Liver (tissue), 9 donors: ENCODE data around the gene ZRSR2. TPM values are rescaled to one million over a fixed set of nuclear protein-coding genes. Genes with fewer than 3 reads are reported as not detected.

ENCODE experiments used
- DNase-seq: peaks from one replicate; pipeline ENCODE4 v3.0.0-alpha.2; 2017; ENCODE audit warnings: low spot score
- H3K27ac ChIP-seq, 2 donors: one replicate each; pipeline ENCODE4 v1.7.0; 2013; ENCODE audit warnings: inconsistent platforms in 2 of 2, low read length in 2 of 2, control low read depth in 1 of 2, low read depth in 1 of 2, mild to moderate bottlenecking in 1 of 2
- H3K27me3 ChIP-seq, 4 donors: one replicate each; pipeline versions ENCODE4 v1.6.1 to v1.7.0; 2013; ENCODE audit warnings: low read length in 3 of 4, inconsistent platforms in 1 of 4, mild to moderate bottlenecking in 1 of 4, moderate library complexity in 1 of 4; ENCODE audit not compliant: control insufficient read depth in 4 of 4, insufficient read depth in 4 of 4
- H3K36me3 ChIP-seq, 4 donors: one replicate each; pipeline versions ENCODE4 v1.6.1 to v1.7.0; 2013; ENCODE audit warnings: low read length in 3 of 4, mild to moderate bottlenecking in 3 of 4, low read depth in 1 of 4, moderate library complexity in 1 of 4; ENCODE audit not compliant: control insufficient read depth in 4 of 4, insufficient read depth in 3 of 4
- H3K4me1 ChIP-seq, 4 donors: one replicate each; pipeline versions ENCODE4 v1.6.1 to v1.7.0; 2013; ENCODE audit warnings: low read length in 3 of 4, mild to moderate bottlenecking in 3 of 4, moderate library complexity in 1 of 4; ENCODE audit not compliant: control insufficient read depth in 4 of 4, insufficient read depth in 4 of 4
- H3K4me3 ChIP-seq, 3 donors: one replicate each; pipeline versions ENCODE4 v1.6.1 to v1.7.0; 2013; ENCODE audit warnings: low read length in 3 of 3, control low read depth in 1 of 3, low read depth in 1 of 3, mild to moderate bottlenecking in 1 of 3
- H3K9ac ChIP-seq, 2 donors: one replicate each; pipeline ENCODE4 v1.7.0; 2013; ENCODE audit warnings: low read length in 2 of 2, mild to moderate bottlenecking in 2 of 2, moderate library complexity in 2 of 2, control low read depth in 1 of 2, low read depth in 1 of 2
- H3K9me3 ChIP-seq, 4 donors: one replicate each; pipeline versions ENCODE4 v1.6.1 to v1.7.0; 2013; ENCODE audit warnings: low read length in 3 of 4; ENCODE audit not compliant: control insufficient read depth in 4 of 4
- ATF3 ChIP-seq: IDR thresholded peaks from 2 replicates; pipeline ENCODE4 v1.6.1; 2016; ENCODE audit warnings: antibody characterized with exemption
- CTCF ChIP-seq: fragments of 150-350 bp; IDR thresholded peaks from 2 replicates; pipeline ENCODE4 v1.5.1; 2017; ENCODE audit warnings: improper control_type of control experiment, low read depth, low read length; ENCODE audit not compliant: missing input control
- EGR1 ChIP-seq, 2 donors: IDR thresholded peaks; 2 replicates each; pipeline ENCODE4 v1.6.1; 2016 to 2018; ENCODE audit warnings: antibody characterized with exemption in 2 of 2, low read depth in 2 of 2
- FOXA1 ChIP-seq: IDR thresholded peaks from 2 replicates; pipeline ENCODE4 v1.6.1; 2016; ENCODE audit warnings: antibody characterized with exemption
- FOXA2 ChIP-seq: IDR thresholded peaks from 2 replicates; pipeline ENCODE4 v1.6.1; 2016; ENCODE audit warnings: antibody characterized with exemption
- GABPA ChIP-seq, 2 donors: IDR thresholded peaks in 1 of 2; conservative IDR thresholded peaks in 1 of 2; 2 replicates each; pipeline ENCODE4 v1.6.1; 2016; ENCODE audit warnings: antibody characterized with exemption in 2 of 2, mild to moderate bottlenecking in 1 of 2, moderate library complexity in 1 of 2
- HNF4A ChIP-seq, 2 donors: conservative IDR thresholded peaks; 2 replicates each; pipeline ENCODE4 v1.6.1; 2016; ENCODE audit warnings: antibody characterized with exemption in 2 of 2, mild to moderate bottlenecking in 2 of 2
- HNF4G ChIP-seq: IDR thresholded peaks from 2 replicates; pipeline ENCODE4 v1.6.1; 2016; ENCODE audit warnings: antibody characterized with exemption
- JUND ChIP-seq, 2 donors: IDR thresholded peaks; 2 replicates each; pipeline ENCODE4 v1.6.1; 2016; ENCODE audit warnings: antibody characterized with exemption in 2 of 2
- MAX ChIP-seq: IDR thresholded peaks from 2 replicates; pipeline ENCODE4 v1.6.1; 2016; ENCODE audit warnings: antibody characterized with exemption
- NR2F2 ChIP-seq: IDR thresholded peaks from 2 replicates; pipeline ENCODE4 v1.6.1; 2016; ENCODE audit warnings: antibody characterized with exemption
- RAD21 ChIP-seq, 2 donors: IDR thresholded peaks; 2 replicates each; pipeline ENCODE4 v1.6.1; 2016; ENCODE audit warnings: antibody characterized with exemption in 2 of 2, mild to moderate bottlenecking in 2 of 2
- REST ChIP-seq: IDR thresholded peaks from 2 replicates; pipeline ENCODE4 v1.6.1; 2016; ENCODE audit warnings: antibody characterized with exemption, mild to moderate bottlenecking
- RXRA ChIP-seq, 2 donors: IDR thresholded peaks; 2 replicates each; pipeline ENCODE4 v1.6.1; 2017 to 2018; ENCODE audit warnings: antibody characterized with exemption in 2 of 2, mild to moderate bottlenecking in 1 of 2
- SP1 ChIP-seq: IDR thresholded peaks from 2 replicates; pipeline ENCODE4 v1.6.1; 2018; ENCODE audit warnings: antibody characterized with exemption, mild to moderate bottlenecking
- TAF1 ChIP-seq: conservative IDR thresholded peaks from 2 replicates; pipeline ENCODE4 v1.6.1; 2016; ENCODE audit warnings: antibody characterized with exemption, mild to moderate bottlenecking
- YY1 ChIP-seq: IDR thresholded peaks from 2 replicates; pipeline ENCODE4 v1.6.1; 2016; ENCODE audit warnings: antibody characterized with exemption, mild to moderate bottlenecking
- ZBTB33 ChIP-seq: IDR thresholded peaks from 2 replicates; pipeline ENCODE4 v1.6.1; 2016; ENCODE audit warnings: antibody characterized with exemption
- WGBS: extraction: QIAGEN DNeasy Blood & Tissue Kit; methylation state at CpG from one replicate; pipeline ENCODE4 v1.1.7; 2013; 5-methylcytosine and 5-hydroxymethylcytosine counted together
- polyA plus RNA-seq, 2 donors: library from polyadenylated mRNA; stranded (reverse) in 1 of 2; unstranded in 1 of 2; fragments of 200-250 nt in 1 of 2; fragments of >200 nt in 1 of 2; fragmentation: Nextera tagmentation in 1 of 2; extraction: Ambion mirVana in 1 of 2; gene quantifications; one replicate each; pipeline versions ENCODE4 v1.2.1 to v1.2.3, GENCODE V29; 2013 to 2015
- total RNA-seq, 2 donors: library from RNA; depleted of rRNA; stranded (reverse); fragments of >200 nt; gene quantifications; one replicate each; pipeline ENCODE4 v1.2.3, GENCODE V29; 2014
- donor health status: healthy.
- donor health status: healthy.
- donor health status: healthy.
- donor health status: healthy.
- donor health status: healthy.

The ZRSR2 gene
- total and polyA plus RNA-seq, 4 donors: 1.4 to 7.0 (median 3.0) TPM

GRCh38 chrX:15860921-15861320 is 70.6 kb downstream of the ZRSR2 start:
- DNase-seq: no peak
- Histone ChIP-seq H3K4me3 (no peak overlapping the region), H3K27me3 (no peaks in the 10 kb centered on the region), H3K4me1 (no peaks in the 10 kb centered on the region), H3K9ac (no peak overlapping the region), H3K9me3 (no peaks in the 10 kb centered on the region), H3K36me3 (no peaks in the 10 kb centered on the region), H3K27ac (no peak overlapping the region)
- TF ChIP-seq REST: no peak
- no peak for TF ChIP-seq ATF3
- TF ChIP-seq FOXA1: no peak
- no peak for TF ChIP-seq YY1
- no peak for TF ChIP-seq GABPA (IDR thresholded peaks at IDR 0.05 in 1 of 2, conservative IDR thresholded peaks at IDR 0.05 in 1 of 2)
- no peak for TF ChIP-seq RAD21 (IDR thresholded peaks at IDR 0.05)
- no peak for TF ChIP-seq HNF4A (conservative IDR thresholded peaks at IDR 0.05)
- TF ChIP-seq FOXA2: no peak
- no peak for TF ChIP-seq JUND (IDR thresholded peaks at IDR 0.05)
- no peak for TF ChIP-seq RXRA (IDR thresholded peaks at IDR 0.05)
- no peak for TF ChIP-seq HNF4G
- no peak for TF ChIP-seq CTCF
- no peak for TF ChIP-seq TAF1
- no peak for TF ChIP-seq SP1
- no peak for TF ChIP-seq EGR1 (IDR thresholded peaks at IDR 0.05; ENCODE audit: low read depth in 2 of 2)
- no peak for TF ChIP-seq NR2F2
- no peak for TF ChIP-seq MAX
- WGBS: 83% methylated on average over 3 of the region's 3 CpGs

GRCh38 chrX:15864023-15864422 is 73.7 kb downstream of the ZRSR2 start:
- TF ChIP-seq HNF4A (conservative IDR thresholded peaks at IDR 0.05): no peak
- no peak for TF ChIP-seq ZBTB33
- no peak for TF ChIP-seq EGR1 (IDR thresholded peaks at IDR 0.05; ENCODE audit: low read depth in 2 of 2)
- TF ChIP-seq NR2F2: no peak
- no peak for TF ChIP-seq ATF3
- no peak for TF ChIP-seq FOXA1
- no peak for TF ChIP-seq MAX
- no peak for TF ChIP-seq REST
- no peak for TF ChIP-seq YY1
- H3K27me3 ChIP-seq: peaks cover 0 to 2% (median 0%) of the 10 kb centered on the region in 4 donors
- no peak overlapping the region for H3K27ac ChIP-seq
- 79% methylated on average over 3 of the region's 3 CpGs for WGBS
- no peaks in the 10 kb centered on the region for H3K4me1 ChIP-seq
- H3K9me3 ChIP-seq: no peaks in the 10 kb centered on the region
- no peak overlapping the region for H3K4me3 ChIP-seq
- H3K9ac ChIP-seq: no peak overlapping the region
- DNase-seq: no peak
- H3K36me3 ChIP-seq: no peaks in the 10 kb centered on the region
